PC-9 (cell line): ENCODE measurements around the gene MAML3. TPM values are rescaled to one million over a fixed set of nuclear protein-coding genes. Genes with fewer than 3 reads are reported as not detected.

Source experiments
- BruUV-seq: library from RNA; stranded (reverse); fragments of 400-500 nt; replicated peaks from 2 replicates; lab custom pipeline; 2021; lab: Mats Ljungman, UMichigan
- CTCF ChIA-PET: fragments of 300-600 bp; sonication (Branson Sonifier 250); formaldehyde crosslinking; loops from one replicate; lab custom pipeline; 2022; ENCODE audit warnings: antibody characterized with exemption; lab: Charles Lee
- POLR2A ChIA-PET: fragments of 300-600 bp; sonication (Branson Sonifier 250); formaldehyde crosslinking; loops from one replicate; lab custom pipeline; 2022; ENCODE audit warnings: antibody characterized with exemption; ENCODE audit not compliant: unreplicated experiment; lab: Charles Lee
- DNase-seq, 2 experiments: peaks; one replicate each; pipeline versions ENCODE4 v3.0.0 to v3.0.0-alpha.2; 2015 to 2022; ENCODE audit warnings: mixed read lengths in 1 of 2
- H2AFZ ChIP-seq: fragments of 200-600 bp; sonication (generic); 2 replicates; pipeline ENCODE4 v1.8.1; 2017; ENCODE audit warnings: antibody characterized with exemption
- H3F3A ChIP-seq: fragments of 200-600 bp; sonication (generic); 2 replicates; pipeline ENCODE4 v1.8.1; 2017; ENCODE audit warnings: antibody characterized with exemption, mild to moderate bottlenecking, low read depth; ENCODE audit not compliant: insufficient read depth
- H3K27ac ChIP-seq: fragments of 200-600 bp; sonication (generic); 2 replicates; pipeline ENCODE4 v1.6.1; 2016; ENCODE audit warnings: mixed run types
- H3K27me3 ChIP-seq: fragments of 200-600 bp; sonication (generic); 2 replicates; pipeline ENCODE4 v1.6.1; 2016; ENCODE audit warnings: low read depth, mixed run types; ENCODE audit not compliant: insufficient read depth
- H3K36me3 ChIP-seq: fragments of 200-600 bp; sonication (generic); 2 replicates; pipeline ENCODE4 v1.6.1; 2016; ENCODE audit warnings: low read depth, mixed run types
- H3K4me1 ChIP-seq: fragments of 200-600 bp; sonication (generic); replicated peaks from 2 replicates; pipeline ENCODE4 v1.6.1; 2016; ENCODE audit warnings: mixed run types; ENCODE audit not compliant: insufficient read depth
- H3K4me2 ChIP-seq: fragments of 200-600 bp; sonication (generic); 2 replicates; pipeline ENCODE4 v1.6.1; 2017; ENCODE audit warnings: mixed run types
- H3K4me3 ChIP-seq: fragments of 200-600 bp; sonication (generic); 2 replicates; pipeline ENCODE4 v1.6.1; 2016; ENCODE audit warnings: mixed run types
- H3K79me2 ChIP-seq: fragments of 200-600 bp; sonication (generic); 2 replicates; pipeline ENCODE4 v1.6.1; 2017; ENCODE audit warnings: low read depth, mixed run types
- H3K9me2 ChIP-seq: fragments of 200-600 bp; sonication (generic); 2 replicates; pipeline ENCODE4 v1.8.1; 2017; ENCODE audit warnings: mild to moderate bottlenecking; ENCODE audit not compliant: insufficient read depth
- H3K9me3 ChIP-seq: fragments of 200-600 bp; sonication (generic); 2 replicates; pipeline ENCODE4 v1.8.1; 2016; ENCODE audit warnings: low read depth; ENCODE audit not compliant: insufficient read depth
- H4K20me1 ChIP-seq: fragments of 200-600 bp; sonication (generic); 2 replicates; pipeline ENCODE4 v1.8.1; 2017; ENCODE audit not compliant: insufficient read depth
- CTCF ChIP-seq: fragments of 200-600 bp; sonication (generic); conservative IDR thresholded peaks from 2 replicates; pipeline ENCODE4 v1.6.1; 2017; ENCODE audit warnings: mixed run types, antibody characterized with exemption, mild to moderate bottlenecking, moderate library complexity
- EZH2 ChIP-seq: fragments of 200-600 bp; sonication (generic); IDR thresholded peaks from 2 replicates; pipeline ENCODE4 v1.8.0; 2017; ENCODE audit warnings: antibody characterized with exemption, low read depth
- intact Hi-C: fragments of 100-400 bp; cut with micrococcal nuclease; formaldehyde crosslinking; loops from one replicate; pipeline ENCODE4 v1.10.0; 2022; ENCODE audit not compliant: unreplicated experiment
- total RNA-seq: library from RNA; stranded (reverse); gene quantifications from 2 replicates; pipeline ENCODE4 v1.2.3, GENCODE V29; 2021

MAML3 gene
- total RNA-seq, 1 experiment from 2014 or later, result 15.2 TPM

GRCh38 chr4:139686130-139686529 lies 467.9 kb downstream of the MAML3 start:
- TF ChIP-seq EZH2 (no peak), CTCF (no peak)
- no peak overlapping the region for H3K27ac ChIP-seq
- no peaks in the 10 kb centered on the region for H3K4me1 ChIP-seq
- H3K79me2 ChIP-seq, result 0 out of 2 replicates have a peak, but pooled peaks cover 12% of the 10 kb centered on the region
- no peaks in the 10 kb centered on the region for H4K20me1 ChIP-seq
- H3K36me3 ChIP-seq, result peaks cover 5% of the 10 kb centered on the region; the same call in 1 of the 2 replicates
- BruUV-seq, result no TSS peak
- ChIA-PET POLR2A (no interaction called here), CTCF (no interaction called here)
- H3K9me3 ChIP-seq, result no peaks in the 10 kb centered on the region
- H3K4me2 ChIP-seq, result no peak overlapping the region
- H3K9me2 ChIP-seq, result no peaks in the 10 kb centered on the region
- no peak overlapping the region for H2AFZ ChIP-seq
- H3K27me3 ChIP-seq, result no peaks in the 10 kb centered on the region
- intact Hi-C loops, result no loop called here
- no peak for DNase-seq
- no peak overlapping the region for H3K4me3 ChIP-seq
- H3F3A ChIP-seq, result no peaks in the 10 kb centered on the region

- Histone ChIP-seq H4K20me1 (no peaks in the 10 kb centered on the region), H3K27ac (no peak overlapping the region), H3K36me3 (peaks cover 5% of the 10 kb centered on the region; the same call in 1 of the 2 replicates), H3F3A (no peaks in the 10 kb centered on the region), H3K4me3 (no peak overlapping the region), H3K9me3 (no peaks in the 10 kb centered on the region), H3K9me2 (no peaks in the 10 kb centered on the region), H3K4me2 (no peak overlapping the region), H2AFZ (no peak overlapping the region), H3K4me1 (no peaks in the 10 kb centered on the region), H3K27me3 (no peaks in the 10 kb centered on the region), H3K79me2 (0 out of 2 replicates have a peak, but pooled peaks cover 9% of the 10 kb centered on the region)
- ChIA-PET CTCF (no interaction called here), POLR2A (no interaction called here)
- intact Hi-C loops, result no loop called here
- BruUV-seq, result no TSS peak
- TF ChIP-seq CTCF (no peak), EZH2 (no peak)
- no peak for DNase-seq
Observed at GRCh38 chr4:139685180-139685579, 468.8 kb downstream of the MAML3 start.

- Histone ChIP-seq H3K4me3 (no peak overlapping the region), H3K27ac (no peak overlapping the region), H3K9me3 (no peaks in the 10 kb centered on the region), H4K20me1 (no peaks in the 10 kb centered on the region), H3K4me2 (no peak overlapping the region), H3K36me3 (peaks cover 13% of the 10 kb centered on the region), H3K79me2 (0 out of 2 replicates have a peak, but pooled peaks cover 9% of the 10 kb centered on the region), H3F3A (no peaks in the 10 kb centered on the region), H3K9me2 (no peaks in the 10 kb centered on the region), H3K27me3 (no peaks in the 10 kb centered on the region), H3K4me1 (no peaks in the 10 kb centered on the region), H2AFZ (no peak overlapping the region)
- TF ChIP-seq CTCF (no peak), EZH2 (no peak)
- POLR2A ChIA-PET, result no interaction called here
- no TSS peak for BruUV-seq
- CTCF ChIA-PET, result no interaction called here
- no peak for DNase-seq
- intact Hi-C loops, result no loop called here
Observed at GRCh38 chr4:139684351-139684750, 469.6 kb downstream of the MAML3 start.
